NCI-H1694 treated with DMSO at 0.1 percent for 48 hours (cell line): ENCODE measurements around the gene GSE1.

Experiments used
- DNase-seq: peaks from one replicate; lab custom pipeline; 2025; lab: John Stamatoyannopoulos, UW

Gene GSE1

DNA sequence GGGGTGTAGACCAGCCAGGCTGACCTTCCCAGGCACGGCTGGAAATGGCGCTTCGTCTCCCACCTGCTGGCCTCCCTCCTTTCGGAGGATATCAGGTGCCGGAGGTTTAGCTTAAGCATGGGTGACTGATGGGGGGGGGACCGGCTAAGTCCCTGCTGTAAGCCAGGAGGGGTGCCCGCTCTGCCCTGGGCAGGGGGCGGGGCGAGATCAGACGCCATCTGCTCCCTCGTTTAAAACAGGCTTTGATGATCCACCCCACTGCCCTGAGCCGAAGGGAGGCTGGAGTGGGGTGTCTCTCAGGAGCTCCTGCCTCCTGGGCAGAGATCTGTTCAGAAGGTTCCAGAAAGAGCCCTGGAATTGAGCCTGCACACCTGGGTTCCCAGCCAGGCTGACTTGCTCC is 111.8 kb downstream of the GSE1 start:
- DNase-seq, result peak; percentile 61
